Mucosa of rectum (tissue), 2 donors: Measurements from ENCODE around the gene RPS6KB1.
A peak's percentile ranks its signal among the peaks of the same experiment; 100 is the strongest.
"Not testable (repeated sequence)": the region's sequence is repeated elsewhere in the genome, so short reads cannot be mapped to it uniquely, and the experiment has no call there.

Source experiments
- H3K27ac ChIP-seq, 2 donors: one replicate each; pipeline ENCODE4 v1.7.0; 2013; ENCODE audit warnings: inconsistent platforms in 2 of 2, low read depth in 2 of 2, low read length in 2 of 2
- H3K27me3 ChIP-seq, 2 donors: one replicate each; pipeline ENCODE4 v1.7.0; 2013; ENCODE audit warnings: low read length in 2 of 2; ENCODE audit not compliant: control insufficient read depth in 2 of 2, insufficient read depth in 2 of 2
- H3K36me3 ChIP-seq, 2 donors: one replicate each; pipeline ENCODE4 v1.7.0; 2013; ENCODE audit warnings: low read length in 2 of 2; ENCODE audit not compliant: control insufficient read depth in 2 of 2, insufficient read depth in 2 of 2
- H3K4me1 ChIP-seq, 2 donors: one replicate each; pipeline ENCODE4 v1.7.0; 2013; ENCODE audit warnings: low read length in 2 of 2, mild to moderate bottlenecking in 1 of 2; ENCODE audit not compliant: control insufficient read depth in 2 of 2, insufficient read depth in 2 of 2
- H3K4me3 ChIP-seq, 2 donors: one replicate each; pipeline ENCODE4 v1.7.0; 2013; ENCODE audit warnings: low read length in 2 of 2
- H3K9ac ChIP-seq, 2 donors: one replicate each; pipeline ENCODE4 v1.7.0; 2013; ENCODE audit warnings: low read length in 2 of 2, low read depth in 1 of 2, mild to moderate bottlenecking in 1 of 2
- H3K9me3 ChIP-seq, 2 donors: one replicate each; pipeline ENCODE4 v1.7.0; 2013; ENCODE audit warnings: low read length in 2 of 2; ENCODE audit not compliant: control insufficient read depth in 2 of 2
- donor health status: healthy.
- donor health status: Normal muscosa, but diverticular disease.

RPS6KB1 gene

GRCh38 chr17:59963738-59964481, 71.0 kb downstream of the RPS6KB1 start:
- Histone ChIP-seq H3K4me3 (peak overlapping the region; percentile 93 to 99), H3K27ac (peak overlapping the region; percentile 91 to 94), H3K4me1 (peaks cover 10 to 12% of the 10 kb centered on the region in 2 donors), H3K36me3 (peaks cover 3% of the 10 kb centered on the region in 2 donors), H3K9ac (peak overlapping the region; percentile 93 to 96), H3K27me3 (no peaks in the 10 kb centered on the region), H3K9me3 (no peaks in the 10 kb centered on the region)

- Histone ChIP-seq H3K27me3 (no peaks in the 10 kb centered on the region), H3K9ac (peak within 1 kb of the TSS; percentile 93 to 96), H3K4me3 (peak within 1 kb of the TSS; percentile 93 to 99), H3K9me3 (no peaks in the 10 kb centered on the region), H3K27ac (peak within 1 kb of the TSS; percentile 91 to 94), H3K4me1 (peaks cover 10 to 12% of the 10 kb centered on the region in 2 donors), H3K36me3 (peaks cover 3% of the 10 kb centered on the region in 2 donors)
These were observed 71.8 kb downstream of the RPS6KB1 start, which contains the start of gene RNFT1 for GRCh38 chr17:59964482-59965328. RNFT1 (minus strand) TSS chr17:59964740; CDS start chr17:59964663, 77 bp downstream.

GRCh38 chr17:59971771-59972170, 78.8 kb downstream of the RPS6KB1 start:
- H3K27ac ChIP-seq, H3K27me3 ChIP-seq, H3K4me3 ChIP-seq, H3K9ac ChIP-seq, H3K9me3 ChIP-seq, H3K36me3 ChIP-seq, H3K4me1 ChIP-seq: not testable (repeated sequence)

- Histone ChIP-seq H3K9ac (no peak overlapping the region), H3K9me3 (no peaks in the 10 kb centered on the region), H3K27ac (no peak overlapping the region), H3K4me3 (no peak overlapping the region), H3K4me1 (no peaks in the 10 kb centered on the region), H3K27me3 (no peaks in the 10 kb centered on the region), H3K36me3 (no peaks in the 10 kb centered on the region)
These were observed 79.9 kb downstream of the RPS6KB1 start for GRCh38 chr17:59972778-59973177.

GRCh38 chr17:59973483-59973882, 80.6 kb downstream of the RPS6KB1 start:
- H3K9me3 ChIP-seq, H3K27me3 ChIP-seq, H3K4me3 ChIP-seq, H3K36me3 ChIP-seq, H3K9ac ChIP-seq, H3K4me1 ChIP-seq, H3K27ac ChIP-seq: not testable (repeated sequence)

- H3K9ac ChIP-seq, H3K9me3 ChIP-seq, H3K27me3 ChIP-seq, H3K27ac ChIP-seq, H3K36me3 ChIP-seq, H3K4me3 ChIP-seq, H3K4me1 ChIP-seq: not testable (repeated sequence)
These were observed 82.2 kb downstream of the RPS6KB1 start for GRCh38 chr17:59975166-59975565.

- not testable (repeated sequence) for H3K36me3 ChIP-seq, H3K27me3 ChIP-seq, H3K4me1 ChIP-seq, H3K9ac ChIP-seq, H3K4me3 ChIP-seq, H3K9me3 ChIP-seq, H3K27ac ChIP-seq
These were observed 103.7 kb downstream of the RPS6KB1 start for GRCh38 chr17:59996608-59997007.
